ENCODE results near the gene SERINC2. TPM values are rescaled to one million over a fixed set of nuclear protein-coding genes. Genes with fewer than 3 reads are reported as not detected.

Gene SERINC2
- total and polyA plus RNA-seq, 2 of the 4 experiments (the other 2 are of a cell fraction): 2.0 to 59.5 TPM

- TF ChIP-seq CTCF (conservative IDR thresholded peaks at IDR 0.05; ENCODE audit: low read depth, low read length): no peak
Measured at GRCh38 chr1:31376375-31377134, 36.5 kb upstream of the SERINC2 start (continued).

- in situ Hi-C loops (cut with MboI; ENCODE audit: low sequenced_read_pairs) (no loop called here), dilution Hi-C loops (cut with HindIII; ENCODE audit: low sequenced_read_pairs, unreplicated experiment) (no loop called here), intact Hi-C loops (cut with micrococcal nuclease) (no loop called here)
- Histone ChIP-seq H3K9me1 (ENCODE audit: insufficient read depth, low read length) (peaks cover 3% of the 10 kb centered on the region), H3K18ac (ENCODE audit: low read depth, low read length) (no peak overlapping the region), H4K5ac (ENCODE audit: low read depth, low read length) (no peak overlapping the region), H3K79me1 (ENCODE audit: low read depth in 1 of 2, low read length in 2 of 2) (no peaks in the 10 kb centered on the region), H3K4ac (ENCODE audit: low read depth, low read length) (no peak overlapping the region), H3K23ac (ENCODE audit: low read depth, low read length) (no peak overlapping the region), H4K20me1 (ENCODE audit: insufficient read depth, low read length) (no peaks in the 10 kb centered on the region), H3K27me3 (ENCODE audit: control insufficient read depth, insufficient read depth, low read length) (no peaks in the 10 kb centered on the region), H3K4me3 (ENCODE audit: insufficient read depth, low read depth, low read length) (no peak overlapping the region), H2BK5ac (ENCODE audit: low read depth, low read length, poor library complexity, severe bottlenecking) (no peak overlapping the region), H3K4me2 (ENCODE audit: low read depth, low read length) (no peak overlapping the region), H4K91ac (ENCODE audit: insufficient read depth, low read depth, low read length) (no peak overlapping the region), H4K8ac (ENCODE audit: low read depth in 2 of 2, low read length in 2 of 2) (0 out of 4 replicates have a peak overlapping the region, but pooled peaks of 1 of the 2 experiments have one; percentile 41), H3K36me3 (ENCODE audit: control insufficient read depth, insufficient read depth, low read length) (no peaks in the 10 kb centered on the region), H2BK120ac (ENCODE audit: low read depth, low read length) (no peak overlapping the region), H2BK20ac (ENCODE audit: low read depth, low read length) (no peak overlapping the region; the same call in 1 of the 2 replicates), H2AK9ac (replicated peaks; ENCODE audit: low read depth, low read length, poor library complexity) (no peak overlapping the region), H2BK15ac (ENCODE audit: low read depth, low read length) (no peak overlapping the region), H3K56ac (ENCODE audit: extremely low read depth, insufficient read depth, low read length) (no peak overlapping the region), H3K4me1 (ENCODE audit: control insufficient read depth, insufficient read depth, low read length) (peaks cover 10% of the 10 kb centered on the region), H3K9me3 (ENCODE audit: control insufficient read depth, insufficient read depth, low read length) (no peaks in the 10 kb centered on the region), H3K27ac (ENCODE audit: insufficient read depth, low read length) (no peak overlapping the region), H2AK5ac (ENCODE audit: low read depth, low read length) (no peak overlapping the region), H3K9ac (ENCODE audit: low read depth, low read length) (no peak overlapping the region), H2AFZ (replicated peaks; ENCODE audit: low read length, poor library complexity) (no peak overlapping the region), H3K14ac (replicated peaks; ENCODE audit: low read depth, low read length) (no peak overlapping the region)
- no peak for ATAC-seq (ENCODE audit: low read depth)
- no TSS peak for BruUV-seq (replicated peaks)
- TF ChIP-seq BHLHE40 (IDR thresholded peaks at IDR 0.05; ENCODE audit: low read depth, low read length): no peak
- no peak for TF ChIP-seq CHD1 (IDR thresholded peaks at IDR 0.05; ENCODE audit: low read depth, low read length)
- TF ChIP-seq RFX5 (IDR thresholded peaks at IDR 0.05; ENCODE audit: low read depth, low read length): no peak
- TF ChIP-seq CTCF (conservative IDR thresholded peaks at IDR 0.05; ENCODE audit: low read depth, low read length): no peak
- TF ChIP-seq SMC3 (IDR thresholded peaks at IDR 0.05; ENCODE audit: low read depth, low read length): no peak
- no peak for TF ChIP-seq NFE2L2 (IDR thresholded peaks at IDR 0.05; ENCODE audit: low read depth, low read length)
- TF ChIP-seq MAFK (IDR thresholded peaks at IDR 0.05; ENCODE audit: low read depth, low read length): no peak
- WGBS, 2 experiments (ENCODE audit: extremely low coverage in 2 of 2, insufficient read length in 1 of 2): no CpG with 5 or more reads among the region's 3 CpGs
- no peak for DNase-seq
- ChIA-PET CTCF (no interaction called here), POLR2A (ENCODE audit: unreplicated experiment) (no interaction called here)
Measured at GRCh38 chr1:31377364-31377863, 35.6 kb upstream of the SERINC2 start.

Data from IMR-90 (cell line).